ENCODE data around the gene SPSB3.

SPSB3 gene

DNA sequence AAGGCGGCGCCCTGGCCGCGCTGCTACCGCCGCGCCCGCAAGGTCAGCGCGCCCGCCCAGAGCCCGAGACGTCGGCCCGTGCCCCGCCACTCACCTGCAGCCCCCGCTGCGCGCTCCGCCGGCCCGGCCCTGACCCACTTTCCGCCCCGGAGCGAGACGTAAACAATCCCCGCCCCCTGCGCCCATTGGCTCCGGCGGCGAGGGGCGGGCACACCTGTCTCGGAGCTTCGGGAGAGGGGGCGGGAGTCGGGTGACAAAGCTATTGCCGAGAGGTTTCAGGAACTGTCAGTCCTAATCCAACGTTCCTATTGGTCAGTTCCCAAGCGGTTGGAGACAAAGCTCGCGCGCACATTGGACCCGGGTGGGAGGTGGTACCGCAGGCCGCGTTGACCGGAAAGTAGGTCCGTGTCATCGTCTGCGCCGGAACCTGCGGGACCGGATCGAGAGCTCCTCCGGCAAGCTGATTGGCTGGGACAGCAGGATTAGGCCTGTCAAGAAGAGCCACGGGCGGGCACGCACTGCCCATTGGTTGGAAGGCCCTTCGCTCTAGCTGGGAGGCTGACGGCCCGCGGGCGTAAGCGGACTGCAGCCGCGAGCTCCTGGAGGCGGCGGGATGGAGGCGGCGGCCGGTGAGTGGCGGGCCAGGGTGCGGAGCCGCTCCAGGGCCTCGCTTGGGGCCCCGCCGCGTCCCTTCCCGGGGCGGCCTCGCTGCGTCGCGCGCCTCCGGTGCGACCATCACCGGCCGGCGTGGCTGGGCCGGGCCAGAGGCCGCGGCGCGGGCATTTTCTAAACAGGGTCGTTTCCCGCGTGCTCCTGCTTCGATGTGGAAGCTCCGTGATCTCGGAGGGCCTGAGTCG lies at the start of gene SPSB3, which contains the start of gene NUBP2:
Gene SPSB3, minus strand, starts transcription at position 164 of the 857 bp plus-strand sequence. CDS start 1,088 bp downstream, outside the sequence.
Gene NUBP2, plus strand, starts transcription at position 553 of the 857 bp plus-strand sequence. Its CDS starts 61 bp downstream, at position 614.
- peak; percentile 98 for DNase-seq

DNA sequence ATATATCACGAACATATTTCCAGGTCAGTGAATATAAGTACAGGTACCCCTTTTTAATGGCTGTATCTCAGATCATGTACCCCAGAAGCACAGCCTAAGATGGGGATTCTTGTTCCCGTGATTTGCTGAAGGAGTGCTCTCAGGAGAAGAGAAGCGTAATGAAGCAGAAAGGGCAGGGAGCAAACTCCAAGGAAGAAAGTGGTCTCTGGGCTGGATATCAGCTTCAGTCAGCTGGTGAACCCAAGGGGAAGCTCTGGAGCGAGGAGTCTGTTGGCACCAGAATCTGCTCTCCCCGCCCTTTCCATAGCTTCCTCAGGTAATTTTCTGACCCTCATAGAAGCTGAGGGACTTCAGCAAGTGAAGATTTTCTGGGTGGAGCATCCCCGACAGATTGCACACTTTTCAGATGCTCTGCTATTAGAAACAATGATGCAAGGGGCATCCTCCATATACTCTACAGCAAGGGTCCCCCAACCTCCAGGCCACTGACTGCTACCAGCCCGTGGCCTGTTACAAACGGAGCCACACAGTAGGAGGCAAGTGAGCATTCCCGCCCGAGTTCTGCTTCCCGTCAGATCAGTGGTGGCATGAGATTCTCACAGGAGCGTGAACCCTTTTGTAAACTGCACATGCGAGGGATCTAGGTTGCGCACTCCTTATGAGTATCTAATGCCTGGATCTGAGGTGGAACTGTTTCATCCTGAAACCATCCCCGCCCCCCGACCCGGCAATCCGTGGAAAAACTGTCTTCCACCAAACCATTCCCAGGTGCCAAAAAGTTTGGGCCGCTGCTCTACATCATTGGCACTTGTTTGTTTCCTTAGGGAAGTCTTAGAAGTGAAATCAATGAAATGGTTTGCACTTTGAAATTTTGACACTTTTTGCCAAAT lies 49.1 kb upstream of the SPSB3 start:
- DNase-seq: no peak

DNA sequence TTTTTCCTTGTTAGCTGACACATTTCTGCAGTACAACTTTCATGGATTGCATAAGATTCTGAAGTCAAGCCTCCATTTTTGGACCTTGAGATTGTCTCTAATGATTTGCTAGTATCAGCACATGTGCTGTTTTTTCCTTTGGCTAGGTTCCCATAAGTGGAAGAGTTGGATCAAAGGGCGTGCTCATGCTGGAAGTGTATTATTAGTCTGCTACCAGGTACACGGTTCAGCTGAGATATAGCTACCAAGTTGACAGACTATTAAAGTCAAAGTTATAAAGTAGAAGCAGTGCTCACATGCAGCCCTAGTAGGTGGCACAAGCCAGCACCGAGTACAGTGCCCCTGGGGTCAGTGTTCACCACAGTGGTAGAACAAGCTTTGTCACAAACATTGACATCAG lies 47.8 kb upstream of the SPSB3 start:
- DNase-seq: no peak

DNA sequence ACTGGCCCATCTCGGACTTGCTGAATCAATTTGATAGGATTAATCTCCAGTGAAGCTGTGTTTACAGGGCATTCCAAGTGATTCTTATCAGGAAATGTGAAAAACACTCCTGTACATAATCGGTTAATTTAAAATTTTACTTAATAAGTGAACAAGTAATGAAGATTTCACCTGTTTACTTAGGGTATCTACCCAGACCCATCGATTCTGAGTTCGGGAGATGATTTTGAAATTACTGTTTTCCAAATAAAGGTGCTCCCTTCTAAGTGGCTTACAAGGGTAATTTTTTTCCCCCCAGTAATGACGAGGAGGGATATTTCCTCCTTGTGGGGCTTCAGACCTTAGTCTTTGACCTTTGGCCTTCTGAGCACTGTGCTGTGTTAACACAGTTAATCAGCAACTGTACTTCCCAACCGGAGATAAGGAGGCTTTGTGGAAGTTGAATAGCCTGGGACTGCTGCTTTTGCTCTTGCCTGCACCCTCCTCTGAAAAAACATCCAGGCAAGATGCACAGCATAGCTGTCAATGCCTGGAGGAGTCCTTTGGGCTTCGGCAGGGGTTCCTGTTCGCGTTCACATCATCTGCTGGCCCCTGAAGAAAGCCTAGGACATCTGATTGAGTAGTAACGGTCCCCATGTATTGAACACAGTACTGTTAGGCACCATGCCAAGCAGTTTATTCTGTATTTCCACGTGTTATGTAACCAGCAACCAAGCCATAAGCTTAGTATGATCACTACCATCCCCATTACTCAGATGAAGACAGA lies 46.5 kb upstream of the SPSB3 start:
- DNase-seq: no peak

DNA sequence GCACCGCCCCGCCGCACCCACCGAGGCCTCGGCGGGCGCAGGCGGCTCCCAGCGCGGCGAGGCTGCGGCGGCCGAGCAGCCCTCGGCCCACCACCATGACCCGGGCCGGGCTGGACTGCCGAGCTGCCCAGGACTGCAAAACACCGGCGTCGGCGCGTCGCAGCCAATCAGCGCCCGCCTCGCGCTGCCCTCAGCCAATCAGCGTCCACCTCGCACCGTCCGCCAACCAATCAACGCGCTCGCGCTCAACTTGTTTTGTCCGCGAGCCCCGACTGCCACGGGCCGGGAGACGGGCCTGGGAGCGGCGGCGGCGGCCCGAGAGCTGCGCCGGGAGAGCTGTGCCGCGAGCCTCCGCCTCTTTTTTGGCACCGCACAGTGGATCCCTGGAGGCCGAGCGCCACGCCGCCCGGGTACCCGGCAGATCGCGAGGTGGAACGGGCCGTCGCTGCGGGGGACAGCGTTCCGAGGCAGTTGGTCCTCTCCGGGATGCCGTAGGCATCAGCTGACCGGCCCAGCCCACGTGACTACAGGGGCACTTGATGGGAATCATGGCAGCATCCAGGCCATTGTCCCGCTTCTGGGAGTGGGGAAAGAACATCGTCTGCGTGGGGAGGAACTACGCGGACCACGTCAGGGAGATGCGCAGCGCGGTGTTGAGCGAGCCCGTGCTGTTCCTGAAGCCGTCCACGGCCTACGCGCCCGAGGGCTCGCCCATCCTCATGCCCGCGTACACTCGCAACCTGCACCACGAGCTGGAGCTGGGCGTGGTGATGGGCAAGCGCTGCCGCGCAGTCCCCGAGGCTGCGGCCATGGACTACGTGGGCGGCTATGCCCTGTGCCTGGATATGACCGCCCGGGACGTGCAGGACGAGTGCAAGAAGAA lies 44.6 kb upstream of the SPSB3 start, which contains the start of the genes FAHD1 and HAGH:
Gene FAHD1, plus strand, starts transcription at position 516 of the 883 bp plus-strand sequence. Its CDS starts 33 bp downstream, at position 549.
Gene HAGH, minus strand, starts transcription at position 135 of the 883 bp plus-strand sequence. Its CDS starts 38 bp downstream, at position 97.
- peak; percentile 79 for DNase-seq

DNA sequence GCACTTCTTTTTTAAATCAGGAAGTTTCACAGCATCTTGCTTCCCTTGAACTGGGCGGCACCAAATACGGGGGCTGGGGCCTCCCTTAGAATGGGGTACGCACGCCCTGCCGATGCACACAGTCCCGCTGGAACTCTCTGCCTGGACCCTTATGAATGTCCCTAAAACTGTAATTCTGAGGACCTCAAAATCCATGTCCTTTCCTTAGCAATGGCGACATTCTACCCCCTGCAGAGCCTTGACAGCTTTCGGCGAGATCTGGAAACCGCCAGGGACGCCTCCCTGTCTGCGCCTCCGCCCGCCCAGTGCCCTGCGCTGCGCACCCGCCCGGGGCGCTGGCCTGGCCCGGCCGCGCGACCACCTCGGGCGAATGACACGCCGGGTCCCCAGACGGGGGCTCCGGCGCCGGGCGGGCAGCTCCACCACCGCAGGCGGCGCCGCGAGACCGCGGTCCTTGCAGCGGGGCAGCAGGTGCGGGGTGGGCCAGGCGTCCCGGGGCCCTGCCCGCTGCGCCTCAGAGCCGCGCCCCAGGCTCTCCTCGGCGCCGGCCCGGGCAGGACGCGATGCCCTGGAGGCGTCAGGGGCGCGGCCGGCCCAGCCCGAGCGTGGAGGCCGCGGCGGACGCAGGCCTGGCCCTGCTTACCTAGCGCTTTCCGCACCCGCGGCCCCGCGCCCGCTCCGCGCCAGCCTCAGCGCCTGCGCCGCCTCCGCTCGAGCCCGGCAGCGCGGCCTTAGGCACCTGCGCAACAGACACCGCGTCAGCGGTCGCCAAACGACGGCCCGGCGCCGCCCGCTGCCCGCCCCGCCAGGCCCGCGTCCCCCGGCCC lies 43.7 kb upstream of the SPSB3 start:
- DNase-seq: no peak

DNA sequence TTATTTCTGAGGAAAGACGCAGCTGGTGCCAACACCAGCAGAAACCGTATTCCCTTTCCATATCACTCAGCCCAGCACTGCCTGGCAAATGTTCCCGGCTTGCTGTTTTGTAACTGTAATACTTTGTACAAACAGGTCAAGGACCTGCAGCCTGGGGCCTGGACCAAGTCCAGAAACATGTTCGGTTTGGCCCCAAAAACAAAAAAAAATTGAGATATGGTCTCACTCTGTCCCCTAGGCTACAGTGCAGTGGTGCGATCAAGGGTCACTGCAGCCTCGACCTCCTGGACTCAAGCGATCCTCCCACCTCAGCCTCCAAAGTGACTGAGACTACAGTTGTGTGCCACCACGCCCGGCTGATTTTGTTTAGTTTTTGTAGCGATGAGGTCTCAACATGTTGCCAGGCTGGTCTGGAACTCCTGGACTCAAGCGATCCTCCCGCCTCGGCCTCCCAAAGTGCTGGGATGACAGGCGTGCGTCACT lies 43.1 kb upstream of the SPSB3 start:
- no peak for DNase-seq

DNA sequence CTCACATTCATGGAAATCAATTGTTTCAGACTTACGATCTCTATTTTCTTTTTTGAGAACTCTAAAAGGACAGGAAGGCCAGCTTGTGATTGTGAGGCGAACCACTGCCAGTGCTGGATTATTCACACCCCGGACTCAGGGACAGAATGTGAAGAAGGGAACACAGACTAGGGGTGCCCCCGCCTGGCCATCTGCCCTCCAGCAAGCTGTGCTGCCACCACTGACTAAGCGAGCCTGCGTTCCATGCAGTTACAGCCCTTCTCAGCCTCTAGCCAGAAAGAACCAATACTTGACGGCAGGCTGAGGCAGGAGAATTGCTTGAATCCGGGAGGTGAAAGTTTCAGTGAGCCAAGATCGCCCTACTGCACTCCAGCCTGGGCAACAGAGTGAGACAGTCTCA lies 41.5 kb upstream of the SPSB3 start:
- DNase-seq: no peak

DNA sequence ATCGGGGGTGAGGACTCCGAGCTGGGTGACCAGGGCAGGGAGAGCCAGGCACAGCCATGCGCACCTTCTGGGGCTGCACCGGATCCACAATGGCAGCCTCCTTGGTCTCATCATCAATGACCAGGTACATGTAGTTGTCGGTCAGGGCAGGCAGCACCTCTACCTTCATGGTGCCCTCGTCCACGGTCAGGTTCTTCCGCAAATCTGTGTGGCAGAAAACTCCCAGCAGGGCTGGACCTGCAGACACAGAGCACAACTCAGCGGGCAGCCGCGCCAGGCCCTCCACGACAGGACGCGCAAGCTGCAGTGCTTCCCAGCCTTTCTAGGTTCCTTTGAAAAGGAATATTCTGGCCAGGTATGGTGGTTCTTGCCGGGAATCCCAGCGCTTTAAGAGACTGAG lies 40.4 kb upstream of the SPSB3 start:
- no peak for DNase-seq

DNA sequence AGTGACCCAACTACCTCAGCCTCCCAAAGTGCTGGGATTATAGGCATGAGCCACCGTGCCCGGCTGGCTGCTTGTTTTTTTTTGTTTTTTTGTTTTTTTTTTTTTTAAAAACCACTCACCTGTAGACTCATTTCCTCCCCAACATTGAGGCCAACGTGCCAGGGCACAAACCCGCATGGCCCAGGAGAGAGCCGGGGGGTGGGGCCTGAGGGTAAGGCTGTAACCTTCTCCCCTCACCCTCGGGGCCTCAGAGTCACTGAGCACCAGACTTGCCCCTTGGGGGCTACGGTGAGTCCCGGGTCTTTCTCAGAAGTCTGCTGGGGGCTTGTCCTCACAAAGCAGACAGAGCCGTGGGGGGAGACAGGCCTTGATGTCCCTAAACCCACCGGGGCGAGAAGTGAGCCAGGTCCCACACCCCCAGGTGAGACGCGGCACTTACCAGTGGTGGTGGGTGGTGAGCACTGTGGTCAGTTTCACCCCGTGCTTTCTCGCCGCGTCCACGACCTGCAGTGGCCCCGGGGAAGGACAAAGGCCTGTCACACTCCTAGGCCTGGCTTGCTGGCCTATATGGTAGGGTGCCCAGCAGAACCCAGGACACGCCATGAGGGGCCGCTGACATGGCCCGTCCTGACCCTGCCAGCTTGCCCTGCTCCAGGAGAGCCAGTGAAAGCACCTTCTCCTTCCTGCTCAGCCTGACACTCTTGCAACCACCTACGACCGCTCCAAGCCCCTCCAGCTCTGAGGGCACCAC lies 39.7 kb upstream of the SPSB3 start:
- no peak for DNase-seq

DNA sequence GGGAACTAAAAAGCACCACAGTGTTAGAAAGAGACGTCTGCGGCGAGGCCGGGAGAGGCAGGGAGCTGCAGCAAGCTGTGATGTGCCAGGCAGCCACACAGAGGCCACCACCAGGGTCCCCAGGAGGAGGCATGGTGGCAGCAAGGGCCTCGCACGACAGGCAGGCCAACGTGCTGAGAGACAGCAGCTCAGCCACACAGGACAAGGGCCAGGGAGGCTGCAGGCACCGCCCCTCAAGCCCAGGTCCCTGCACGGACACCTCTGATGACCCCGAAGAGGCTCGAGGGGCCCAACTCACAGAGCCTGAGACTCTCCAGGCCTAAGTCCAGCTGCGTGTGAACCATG lies 38.5 kb upstream of the SPSB3 start:
- no peak for DNase-seq

DNA sequence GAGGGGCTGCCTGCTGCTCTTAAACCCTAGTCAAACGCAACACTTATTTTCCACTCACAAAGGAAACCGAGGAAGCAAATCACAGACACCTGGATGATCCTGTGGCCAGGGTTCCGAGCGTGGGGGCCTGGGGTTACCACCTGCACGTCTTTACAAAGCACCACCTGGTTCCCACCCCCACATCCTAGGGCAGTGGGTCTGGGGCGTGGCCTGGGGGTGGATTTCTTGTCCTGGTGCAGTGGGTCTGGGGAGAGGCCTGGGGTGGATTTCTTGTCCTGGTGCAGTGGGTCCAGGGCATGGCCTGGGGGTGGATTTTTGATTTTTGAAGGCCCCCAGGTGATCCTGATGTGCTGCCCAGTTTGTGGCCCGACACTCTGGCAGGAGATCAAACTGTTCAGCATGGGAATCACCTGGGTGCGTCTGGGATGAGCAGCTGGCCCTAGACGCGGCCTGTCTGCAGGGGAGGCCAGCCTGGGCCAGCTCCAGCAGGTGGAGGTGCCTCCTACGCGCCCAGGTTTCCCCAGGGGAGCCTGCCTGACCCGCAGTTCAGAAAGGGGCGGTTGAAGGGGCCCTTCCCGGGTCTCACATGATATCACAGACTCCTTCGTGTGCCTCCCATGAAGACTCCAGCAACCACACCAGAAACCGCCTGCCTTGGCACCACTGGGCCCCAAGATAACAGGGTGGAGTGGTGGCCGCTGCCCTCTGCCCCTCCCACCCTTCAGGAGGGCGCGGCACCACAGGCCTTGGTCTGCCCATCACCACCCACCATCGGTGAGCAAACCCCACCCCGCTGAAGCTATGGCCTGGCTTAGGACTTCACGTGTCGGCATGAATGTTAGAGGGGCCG lies 38.0 kb upstream of the SPSB3 start:
- no peak for DNase-seq

DNA sequence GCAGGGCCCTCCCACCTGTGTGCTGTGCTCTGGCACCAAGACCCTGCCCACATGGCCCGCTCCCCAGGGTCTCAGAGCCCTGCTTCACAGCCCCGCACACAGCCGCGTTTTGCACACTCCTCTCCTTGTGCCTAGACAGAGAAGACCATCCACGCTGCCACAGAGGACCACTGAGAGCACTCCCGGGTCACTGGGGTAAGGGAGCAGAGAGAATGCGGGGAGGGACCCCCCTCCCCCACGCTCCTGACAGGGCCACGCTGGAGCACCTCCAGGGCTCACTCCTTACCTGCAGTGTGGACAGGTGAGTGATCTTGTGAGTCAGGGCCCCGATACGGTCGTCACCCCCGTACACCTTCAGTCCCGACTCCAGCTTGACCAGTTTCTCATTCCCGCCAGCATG lies 37.2 kb upstream of the SPSB3 start:
- DNase-seq: no peak

DNA sequence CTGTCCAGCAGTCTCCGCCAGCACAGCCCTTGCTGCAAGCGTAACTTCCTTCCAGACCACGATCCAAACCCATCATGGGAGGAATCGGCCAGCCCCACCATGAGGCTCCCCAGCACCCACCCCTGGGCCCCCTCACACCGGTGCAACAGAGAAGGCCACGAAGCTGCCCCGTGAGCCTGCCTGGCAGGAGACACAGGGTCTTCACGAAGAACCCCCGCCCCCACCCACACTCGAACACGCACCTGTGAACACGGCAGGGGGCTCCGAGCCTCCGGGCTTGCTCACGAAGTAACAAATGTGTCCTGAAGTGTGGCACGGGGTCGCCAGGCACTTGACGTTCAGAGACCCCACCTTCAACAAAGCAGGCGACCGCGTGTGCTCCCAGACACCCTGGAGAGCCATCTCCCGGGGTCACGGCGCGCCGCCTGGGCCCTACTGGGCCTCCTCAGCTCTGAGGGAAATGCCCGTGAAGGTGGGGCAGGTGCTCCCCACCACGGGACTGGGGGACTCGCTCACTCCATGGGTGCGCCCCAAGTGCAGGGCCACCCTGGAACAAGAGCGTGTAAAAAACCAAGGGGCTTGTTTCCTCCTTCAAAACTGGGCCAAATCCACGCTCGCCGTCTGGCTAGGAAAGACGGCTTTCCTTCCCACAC lies 36.6 kb upstream of the SPSB3 start:
- no peak for DNase-seq

DNA sequence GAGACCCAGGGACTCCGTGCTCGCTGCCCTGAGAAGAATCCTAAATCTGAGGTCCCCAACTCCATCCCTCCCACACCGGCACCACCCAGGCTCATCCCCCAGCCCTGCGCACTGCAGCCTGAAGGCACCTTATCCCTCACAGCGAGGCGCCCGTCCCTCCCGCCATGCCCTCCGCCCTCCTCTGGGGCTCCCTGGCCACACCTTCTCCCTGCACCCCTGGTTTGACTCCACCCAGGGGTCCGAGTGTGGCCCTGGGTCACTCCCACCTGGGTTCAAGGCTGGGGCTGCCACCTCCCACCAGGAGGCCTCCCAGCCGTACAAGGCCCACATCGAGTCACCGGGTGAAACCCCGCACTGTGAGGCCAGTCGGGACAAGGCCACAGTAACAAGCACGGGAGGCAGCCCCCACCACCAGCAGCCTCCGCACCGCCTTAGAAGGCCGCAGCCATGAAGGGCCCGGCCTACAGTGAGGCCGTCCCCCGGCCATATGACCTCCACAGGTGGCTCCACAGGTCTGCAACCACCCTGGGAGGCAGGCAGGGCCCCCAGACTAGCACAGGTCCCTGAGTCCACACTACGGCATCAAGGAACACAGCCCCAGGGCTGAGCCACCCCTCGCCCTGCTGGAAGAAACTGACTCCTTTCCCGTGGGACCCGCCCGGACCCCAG lies 36.0 kb upstream of the SPSB3 start:
- DNase-seq: no peak

DNA sequence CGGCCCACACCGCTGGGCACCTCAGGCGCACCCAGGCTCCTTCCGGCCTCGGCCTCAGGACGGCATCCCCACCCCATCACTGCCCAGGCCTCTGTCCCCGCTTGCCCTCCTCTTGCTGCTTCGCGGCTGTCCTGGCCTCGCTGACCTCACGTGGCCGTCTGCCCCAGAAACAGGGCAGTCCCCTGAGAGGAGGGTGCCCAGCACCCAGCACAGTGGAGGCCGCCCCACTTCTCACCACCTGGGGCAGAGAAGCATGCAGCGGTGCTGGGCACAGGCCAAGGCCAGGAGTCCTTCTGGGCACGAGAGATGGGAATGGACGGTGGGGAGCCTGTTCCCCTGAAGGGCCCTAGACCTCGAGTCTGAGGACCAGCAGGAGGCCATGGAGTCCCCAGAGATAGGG lies 35.3 kb upstream of the SPSB3 start:
- DNase-seq: no peak

DNA sequence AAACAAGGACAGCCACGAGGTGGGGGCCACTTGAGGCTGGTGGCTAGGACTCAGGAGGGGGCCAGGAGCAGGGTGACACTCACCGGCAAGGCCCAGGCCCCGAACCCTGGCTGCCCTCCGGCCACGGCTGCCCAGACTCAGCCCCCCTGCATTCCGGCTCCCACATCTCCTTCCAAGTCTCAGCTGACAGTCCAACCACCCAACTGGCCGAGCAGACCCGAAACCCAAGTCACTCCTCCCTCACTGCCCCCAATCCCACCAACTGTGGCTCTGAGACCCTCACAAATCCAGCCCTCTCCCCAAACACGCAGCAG lies 34.9 kb upstream of the SPSB3 start:
- DNase-seq: no peak

Measured in NCI-H1417 treated with DMSO at 0.1 percent for 48 hours (cell line).